Mesendoderm (in vitro differentiated cells): ENCODE data around the gene ABCB9.

Experiments
- DNase-seq: peaks from one replicate; pipeline ENCODE4 v3.0.0; 2013
- H2AK5ac ChIP-seq: 2 replicates; pipeline ENCODE4 v1.6.1; 2013; ENCODE audit warnings: low read length, inconsistent platforms
- H2BK120ac ChIP-seq: 2 replicates; pipeline ENCODE4 v1.6.1; 2013; ENCODE audit warnings: low read depth, mild to moderate bottlenecking, low read length, moderate library complexity, mixed read lengths
- H2BK15ac ChIP-seq: replicated peaks from 2 replicates; pipeline ENCODE4 v1.6.1; 2013; ENCODE audit warnings: low read depth, mild to moderate bottlenecking, moderate library complexity
- H2BK5ac ChIP-seq: 2 replicates; pipeline ENCODE4 v1.6.1; 2013; ENCODE audit warnings: low read length, inconsistent platforms
- H3K18ac ChIP-seq: 2 replicates; pipeline ENCODE4 v1.6.1; 2013; ENCODE audit warnings: mild to moderate bottlenecking, low read length, mixed read lengths
- H3K23ac ChIP-seq: one replicate; pipeline ENCODE4 v1.6.1; 2013; ENCODE audit warnings: low read length
- H3K27ac ChIP-seq: 2 replicates; pipeline ENCODE4 v1.5.1; 2013; ENCODE audit warnings: low read depth, mild to moderate bottlenecking, inconsistent platforms, low read length, moderate library complexity
- H3K27me3 ChIP-seq: 2 replicates; pipeline ENCODE4 v1.6.1; 2013; ENCODE audit warnings: low read length, control low read depth, mild to moderate bottlenecking, inconsistent platforms; ENCODE audit not compliant: insufficient read depth, poor library complexity
- H3K36me3 ChIP-seq: 2 replicates; pipeline ENCODE4 v1.6.1; 2013; ENCODE audit warnings: low read length, inconsistent platforms; ENCODE audit not compliant: control insufficient read depth, insufficient read depth
- H3K4ac ChIP-seq: one replicate; pipeline ENCODE4 v1.6.1; 2013; ENCODE audit warnings: low read depth, mild to moderate bottlenecking, low read length, moderate library complexity
- H3K4me1 ChIP-seq: 2 replicates; pipeline ENCODE4 v1.6.1; 2013; ENCODE audit warnings: low read depth, low read length, inconsistent platforms; ENCODE audit not compliant: control insufficient read depth
- H3K4me2 ChIP-seq: 2 replicates; pipeline ENCODE4 v1.6.1; 2013; ENCODE audit warnings: low read length
- H3K4me3 ChIP-seq: 2 replicates; pipeline ENCODE4 v1.5.1; 2013; ENCODE audit warnings: mild to moderate bottlenecking, low read length
- H3K56ac ChIP-seq: one replicate; pipeline ENCODE4 v1.6.1; 2013; ENCODE audit warnings: low read length
- H3K79me1 ChIP-seq: 2 replicates; pipeline ENCODE4 v1.6.1; 2013; ENCODE audit warnings: low read length, inconsistent platforms
- H3K79me2 ChIP-seq: 2 replicates; pipeline ENCODE4 v1.6.1; 2013; ENCODE audit warnings: mild to moderate bottlenecking, low read length; ENCODE audit not compliant: control insufficient read depth, insufficient read depth
- H3K9ac ChIP-seq: 2 replicates; pipeline ENCODE4 v1.6.1; 2013; ENCODE audit warnings: low read length, inconsistent platforms
- H4K5ac ChIP-seq: one replicate; pipeline ENCODE4 v1.6.1; 2013; ENCODE audit warnings: low read length
- H4K8ac ChIP-seq: one replicate; pipeline ENCODE4 v1.6.1; 2013; ENCODE audit warnings: low read depth, mild to moderate bottlenecking, control low read depth, low read length, moderate library complexity
- WGBS: extraction: QIAGEN DNeasy Blood & Tissue Kit; methylation state at CpG from one replicate; pipeline ENCODE4 v1.1.7; 2013; ENCODE audit warnings: low lambda C conversion rate, missing lambda C conversion rate; ENCODE audit not compliant: insufficient coverage; ENCODE audit errors: extremely low coverage; 5-methylcytosine and 5-hydroxymethylcytosine counted together

Gene ABCB9

DNA sequence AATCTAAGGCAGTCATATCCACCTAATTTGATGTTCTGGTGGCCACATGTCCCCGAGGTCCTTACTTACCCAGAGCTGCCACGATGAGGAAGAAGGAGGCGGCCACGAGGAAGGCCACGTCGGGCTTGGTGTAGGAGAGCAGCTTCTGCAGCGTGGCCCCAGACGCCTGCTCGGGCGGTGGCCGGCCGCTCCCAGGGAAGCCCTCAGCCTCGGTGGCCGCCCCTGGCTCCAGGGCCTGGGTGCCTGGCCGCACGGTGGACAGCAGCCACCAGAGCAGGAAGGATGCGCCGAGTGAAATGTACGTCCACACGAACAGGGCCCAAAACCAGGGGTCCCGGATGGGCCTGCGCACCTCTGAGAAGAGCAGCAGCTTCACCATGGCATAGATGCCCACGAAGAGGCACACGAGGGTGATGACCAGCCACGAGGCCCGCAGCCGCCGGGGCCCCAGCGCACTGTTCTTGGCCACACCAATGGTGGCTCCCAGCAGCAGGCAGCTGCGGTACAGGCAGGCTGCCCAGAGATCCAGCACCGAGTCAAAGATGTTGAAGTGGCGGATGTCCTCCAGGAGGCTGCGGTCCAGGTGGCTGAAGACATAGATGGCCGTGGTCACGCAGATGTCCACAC, 6.6 kb downstream of the ABCB9 start:
- H2BK120ac ChIP-seq: no peak overlapping the region
- no peak overlapping the region for H2BK5ac ChIP-seq
- no peak overlapping the region for H3K4me3 ChIP-seq
- H3K56ac ChIP-seq: no peak overlapping the region
- no peak overlapping the region for H3K18ac ChIP-seq
- H3K4me1 ChIP-seq: no peaks in the 10 kb centered on the region
- H3K23ac ChIP-seq: no peak overlapping the region
- H4K5ac ChIP-seq: no peak overlapping the region
- H4K8ac ChIP-seq: no peak overlapping the region
- no peak overlapping the region for H2BK15ac ChIP-seq
- H3K79me2 ChIP-seq: no peaks in the 10 kb centered on the region
- no peak overlapping the region for H3K4ac ChIP-seq
- H3K4me2 ChIP-seq: no peak overlapping the region
- H3K79me1 ChIP-seq: no peaks in the 10 kb centered on the region
- H3K27ac ChIP-seq: no peak overlapping the region
- H3K27me3 ChIP-seq: no peaks in the 10 kb centered on the region
- DNase-seq: no peak
- H3K36me3 ChIP-seq: no peaks in the 10 kb centered on the region
- no peak overlapping the region for H3K9ac ChIP-seq
- no peak overlapping the region for H2AK5ac ChIP-seq
- no CpG with 5 or more reads among the region's 35 CpGs for WGBS

DNA sequence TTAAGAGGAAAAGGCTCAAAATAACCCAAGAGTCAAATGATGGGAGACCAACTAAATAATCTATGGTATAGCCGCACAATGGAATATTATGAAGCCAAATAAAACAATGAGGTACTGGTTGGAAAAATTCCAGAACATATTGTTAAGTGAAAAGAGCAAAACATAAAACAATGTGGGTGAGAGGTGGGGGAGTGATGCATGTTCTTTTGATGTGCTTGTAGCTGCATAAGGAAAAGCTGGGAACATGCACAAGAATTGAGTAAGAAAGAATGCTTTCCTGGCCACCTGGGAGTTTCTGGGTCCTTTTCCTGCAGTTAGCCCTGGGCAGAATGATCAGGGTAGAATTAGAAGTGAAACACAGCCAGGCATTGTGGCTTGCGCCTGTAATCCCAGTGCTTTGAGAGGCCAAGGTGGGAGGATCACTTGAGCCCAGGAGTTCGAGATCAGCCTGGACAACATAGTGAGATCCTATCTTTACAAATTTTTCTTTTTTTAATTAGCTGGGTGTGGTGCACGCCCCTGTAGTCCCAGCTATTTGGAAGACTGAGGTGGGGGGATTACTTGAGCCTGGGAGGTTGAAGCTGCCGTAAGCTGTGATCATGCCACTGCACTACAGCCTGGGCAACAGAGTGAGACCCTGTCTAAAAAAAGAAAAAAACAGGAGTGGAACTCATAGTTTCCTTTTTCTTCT, 7.9 kb downstream of the ABCB9 start:
- H3K23ac ChIP-seq: no peak overlapping the region
- no peaks in the 10 kb centered on the region for H3K79me1 ChIP-seq
- no peaks in the 10 kb centered on the region for H3K79me2 ChIP-seq
- no peak overlapping the region for H3K4me2 ChIP-seq
- H2BK120ac ChIP-seq: no peak overlapping the region
- WGBS: no CpG with 5 or more reads among the region's 5 CpGs
- H4K5ac ChIP-seq: no peak overlapping the region
- DNase-seq: no peak
- H3K27ac ChIP-seq: no peak overlapping the region
- no peak overlapping the region for H2AK5ac ChIP-seq
- H3K4me1 ChIP-seq: no peaks in the 10 kb centered on the region
- no peak overlapping the region for H3K9ac ChIP-seq
- no peaks in the 10 kb centered on the region for H3K27me3 ChIP-seq
- H3K36me3 ChIP-seq: no peaks in the 10 kb centered on the region
- H2BK5ac ChIP-seq: no peak overlapping the region
- no peak overlapping the region for H2BK15ac ChIP-seq
- no peak overlapping the region for H3K56ac ChIP-seq
- H4K8ac ChIP-seq: no peak overlapping the region
- H3K18ac ChIP-seq: no peak overlapping the region
- H3K4me3 ChIP-seq: no peak overlapping the region
- H3K4ac ChIP-seq: no peak overlapping the region

DNA sequence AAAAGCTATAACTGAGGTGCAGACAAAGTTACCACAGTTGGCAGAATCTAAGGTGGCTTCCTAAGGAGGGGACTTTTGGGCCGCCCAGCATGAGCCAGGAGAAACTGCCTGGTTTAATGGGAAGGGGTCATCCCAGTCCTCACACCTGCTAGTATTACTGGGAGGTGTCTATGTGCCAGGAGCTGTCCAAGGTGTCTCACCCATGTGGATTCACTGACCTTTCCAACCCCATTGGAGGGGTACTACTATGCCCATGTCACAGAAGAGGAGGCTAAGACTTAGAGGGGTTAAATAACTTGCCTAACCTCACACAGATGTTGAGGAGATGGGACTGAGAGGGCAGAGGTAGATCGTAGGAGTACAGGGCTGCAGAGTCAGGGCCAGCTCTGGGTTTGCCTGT, 10.2 kb downstream of the ABCB9 start:
- H3K4ac ChIP-seq: no peak overlapping the region
- H3K56ac ChIP-seq: no peak overlapping the region
- no peaks in the 10 kb centered on the region for H3K79me2 ChIP-seq
- H3K23ac ChIP-seq: no peak overlapping the region
- WGBS: no CpG with 5 or more reads among the region's 2 CpGs
- H3K4me2 ChIP-seq: no peak overlapping the region
- H3K79me1 ChIP-seq: no peaks in the 10 kb centered on the region
- no peak overlapping the region for H2BK120ac ChIP-seq
- no peaks in the 10 kb centered on the region for H3K36me3 ChIP-seq
- H3K4me1 ChIP-seq: no peaks in the 10 kb centered on the region
- no peak for DNase-seq
- H2BK15ac ChIP-seq: no peak overlapping the region
- no peak overlapping the region for H3K9ac ChIP-seq
- H3K27me3 ChIP-seq: no peaks in the 10 kb centered on the region
- no peak overlapping the region for H3K27ac ChIP-seq
- no peak overlapping the region for H3K18ac ChIP-seq
- H3K4me3 ChIP-seq: no peak overlapping the region
- no peak overlapping the region for H2AK5ac ChIP-seq
- no peak overlapping the region for H4K8ac ChIP-seq
- H2BK5ac ChIP-seq: no peak overlapping the region
- no peak overlapping the region for H4K5ac ChIP-seq

DNA sequence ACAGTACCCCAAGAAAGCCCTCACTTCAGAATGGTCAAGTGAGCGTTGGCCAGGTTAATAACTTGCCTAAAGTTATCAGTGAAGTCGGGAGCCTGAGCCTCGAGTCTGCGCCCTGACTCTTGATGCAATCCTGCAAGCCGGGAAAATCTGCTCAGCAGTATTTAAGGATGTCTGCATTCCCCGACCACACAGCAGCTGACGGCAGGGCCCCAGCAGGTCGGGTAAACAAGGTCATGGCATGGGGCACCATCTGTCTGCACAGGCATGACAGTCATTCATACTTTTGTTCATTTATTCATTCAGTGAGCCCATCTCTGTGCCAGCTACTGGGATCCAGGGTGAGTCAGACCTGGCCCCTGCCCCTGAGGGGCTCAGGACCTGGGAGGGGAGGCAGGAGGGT, 11.1 kb downstream of the ABCB9 start:
- no peak overlapping the region for H2AK5ac ChIP-seq
- H3K79me2 ChIP-seq: no peaks in the 10 kb centered on the region
- H3K27ac ChIP-seq: no peak overlapping the region

DNA sequence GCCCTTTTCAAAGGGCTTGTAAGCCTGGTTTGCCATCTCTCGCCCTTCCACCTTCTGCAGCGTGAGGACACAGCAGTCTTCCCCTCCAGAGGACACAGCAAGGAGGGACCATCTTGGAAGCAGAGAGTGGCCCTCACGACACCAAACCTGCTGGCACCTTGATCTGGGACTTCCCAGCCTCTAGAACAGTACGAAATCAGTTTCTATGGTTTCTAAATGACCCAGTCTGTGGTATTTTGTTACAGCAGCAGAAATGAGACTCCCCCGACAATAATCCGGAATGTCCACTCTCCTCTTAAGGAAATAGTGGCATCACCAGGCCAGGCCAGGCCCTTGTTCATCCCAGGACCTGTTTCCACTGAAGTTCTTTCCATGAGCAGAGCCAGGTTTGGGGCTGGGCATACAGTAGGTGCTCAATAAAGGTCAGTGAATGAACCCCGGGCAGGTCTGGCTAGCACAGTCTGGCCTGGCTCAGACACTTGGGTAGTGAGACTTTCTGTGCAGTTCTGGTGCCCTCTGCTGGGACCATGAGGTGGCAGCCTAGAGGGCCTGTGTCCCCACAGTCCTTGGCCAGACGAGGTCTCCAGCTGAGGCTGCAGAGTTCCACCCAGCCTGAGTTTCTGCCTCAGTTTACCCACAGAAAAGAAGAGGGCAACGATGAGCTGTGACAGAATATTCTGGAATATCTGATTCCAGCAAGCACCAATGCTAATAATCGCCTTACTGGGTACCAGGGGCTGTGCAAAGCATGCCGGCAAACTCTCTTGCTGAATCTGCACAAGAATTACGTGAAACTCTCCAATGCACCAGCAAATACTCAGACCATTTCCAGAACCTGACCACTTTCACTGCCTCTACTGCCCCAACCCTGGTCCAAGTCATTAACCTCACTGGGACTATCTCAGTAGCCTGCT, 14.0 kb downstream of the ABCB9 start:
- DNase-seq: peak; percentile 66
- no peaks in the 10 kb centered on the region for H3K79me2 ChIP-seq
- no peak overlapping the region for H3K4me2 ChIP-seq
- H3K4me3 ChIP-seq: no peak overlapping the region
- no peak overlapping the region for H4K8ac ChIP-seq
- H2BK15ac ChIP-seq: no peak overlapping the region
- H3K18ac ChIP-seq: no peak overlapping the region
- H3K23ac ChIP-seq: no peak overlapping the region
- H3K56ac ChIP-seq: no peak overlapping the region
- no peak overlapping the region for H3K4ac ChIP-seq
- no peak overlapping the region for H3K27ac ChIP-seq
- no peak overlapping the region for H2BK120ac ChIP-seq
- WGBS: no CpG with 5 or more reads among the region's 12 CpGs
- no peaks in the 10 kb centered on the region for H3K36me3 ChIP-seq
- H3K79me1 ChIP-seq: no peaks in the 10 kb centered on the region
- no peak overlapping the region for H4K5ac ChIP-seq
- no peak overlapping the region for H2BK5ac ChIP-seq
- H2AK5ac ChIP-seq: no peak overlapping the region
- H3K9ac ChIP-seq: no peak overlapping the region
- H3K27me3 ChIP-seq: no peaks in the 10 kb centered on the region
- H3K4me1 ChIP-seq: no peaks in the 10 kb centered on the region

More for the DNA sequence above, 11.1 kb downstream of the ABCB9 start:
- no peak overlapping the region for H3K4me3 ChIP-seq
- no peaks in the 10 kb centered on the region for H3K4me1 ChIP-seq
- no peaks in the 10 kb centered on the region for H3K79me1 ChIP-seq
- no peaks in the 10 kb centered on the region for H3K36me3 ChIP-seq
- H3K23ac ChIP-seq: no peak overlapping the region
- H3K4me2 ChIP-seq: no peak overlapping the region
- no peak overlapping the region for H4K8ac ChIP-seq
- H2BK15ac ChIP-seq: no peak overlapping the region
- H3K27me3 ChIP-seq: no peaks in the 10 kb centered on the region
- WGBS: no CpG with 5 or more reads among the region's 8 CpGs
- H4K5ac ChIP-seq: no peak overlapping the region
- no peak overlapping the region for H3K9ac ChIP-seq
- no peak overlapping the region for H3K56ac ChIP-seq
- H3K18ac ChIP-seq: no peak overlapping the region
- no peak for DNase-seq
- H2BK120ac ChIP-seq: no peak overlapping the region
- H2BK5ac ChIP-seq: no peak overlapping the region
- no peak overlapping the region for H3K4ac ChIP-seq
